WTC11 (cell line): ENCODE data around the gene XPO6. TPM values are rescaled to one million over a fixed set of nuclear protein-coding genes. Genes with fewer than 3 reads are reported as not detected.

Experiments used
- ATAC-seq: fragments of 200-7000 bp; cut with Tn5 transposase; 2 replicates; pipeline ENCODE4 v1.10.0; 2021; ENCODE audit warnings: mild to moderate bottlenecking, moderate library complexity
- CTCF ChIA-PET: fragments of 300-600 bp; sonication (Branson Sonifier 250); formaldehyde crosslinking; loops from one replicate; lab custom pipeline; 2021; ENCODE audit warnings: antibody characterized with exemption; lab: Charles Lee
- POLR2A ChIA-PET: fragments of 350-600 bp; sonication (Branson Sonifier 250); formaldehyde crosslinking; loops from one replicate; lab custom pipeline; 2021; ENCODE audit warnings: antibody characterized with exemption; lab: Charles Lee
- DNase-seq: peaks from one replicate; pipeline ENCODE4 v3.0.0; 2021; ENCODE audit warnings: low spot score
- H3K27ac Mint-ChIP-seq: 2 replicates; pipeline ENCODE4 v1.8.0; 2021; ENCODE audit warnings: mixed read lengths
- H3K27me3 Mint-ChIP-seq: 2 replicates; pipeline ENCODE4 v1.8.0; 2021; ENCODE audit warnings: low read depth, mild to moderate bottlenecking, moderate library complexity, mixed read lengths
- H3K36me3 Mint-ChIP-seq: 2 replicates; pipeline ENCODE4 v1.8.0; 2021; ENCODE audit warnings: mixed read lengths
- H3K4me1 Mint-ChIP-seq: 2 replicates; pipeline ENCODE4 v1.8.0; 2022; ENCODE audit warnings: mixed read lengths
- H3K4me3 Mint-ChIP-seq: 2 replicates; pipeline ENCODE4 v1.8.0; 2021; ENCODE audit warnings: mild to moderate bottlenecking, moderate library complexity, mixed read lengths
- H3K9me3 Mint-ChIP-seq: 2 replicates; pipeline ENCODE4 v1.8.0; 2021; ENCODE audit warnings: mixed read lengths
- ATF1 ChIP-seq: sonication (generic); formaldehyde crosslinking; IDR thresholded peaks from 2 replicates; pipeline ENCODE4 v1.8.1; 2023; ENCODE audit warnings: mild to moderate bottlenecking, moderate library complexity, missing genetic modification reagents
- FOXJ3 ChIP-seq: sonication (generic); formaldehyde crosslinking; IDR thresholded peaks from 2 replicates; pipeline ENCODE4 v1.9.0; 2021; ENCODE audit warnings: missing genetic modification reagents, mild to moderate bottlenecking, borderline replicate concordance
- FOXP1 ChIP-seq: sonication (generic); formaldehyde crosslinking; IDR thresholded peaks from 2 replicates; pipeline ENCODE4 v1.8.0; 2022; ENCODE audit warnings: missing genetic modification reagents, mild to moderate bottlenecking, moderate library complexity, borderline replicate concordance
- KAT7 ChIP-seq: sonication (generic); formaldehyde crosslinking; IDR thresholded peaks from 2 replicates; pipeline ENCODE4 v1.8.1; 2023; ENCODE audit warnings: missing genetic modification reagents, mild to moderate bottlenecking, borderline replicate concordance
- NR1H2 ChIP-seq: sonication (generic); formaldehyde crosslinking; IDR thresholded peaks from 2 replicates; pipeline ENCODE4 v1.9.0; 2021; ENCODE audit warnings: mild to moderate bottlenecking, moderate library complexity, missing genetic modification reagents
- NR3C1 ChIP-seq: sonication (generic); formaldehyde crosslinking; conservative IDR thresholded peaks from 2 replicates; pipeline ENCODE4 v1.8.1; 2023; ENCODE audit warnings: low read depth, mild to moderate bottlenecking, missing genetic modification reagents
- TP53 ChIP-seq: sonication (generic); formaldehyde crosslinking; IDR thresholded peaks from 2 replicates; pipeline ENCODE4 v1.8.1; 2023; ENCODE audit warnings: mild to moderate bottlenecking, missing genetic modification reagents
- ZNF138 ChIP-seq: sonication (generic); formaldehyde crosslinking; conservative IDR thresholded peaks from 2 replicates; pipeline ENCODE4 v1.8.1; 2022; ENCODE audit warnings: mild to moderate bottlenecking, moderate library complexity, missing genetic modification reagents
- ZNF416 ChIP-seq: fragments of 250-450 bp; sonication (Bioruptor Pico); IDR thresholded peaks from 2 replicates; pipeline ENCODE4 v1.9.0; 2021; ENCODE audit warnings: mild to moderate bottlenecking, inconsistent platforms
- ZNF423 ChIP-seq: fragments of 250-450 bp; sonication (Bioruptor Pico); IDR thresholded peaks from 2 replicates; pipeline ENCODE4 v2.1.2; 2022; ENCODE audit warnings: mild to moderate bottlenecking, moderate library complexity
- total RNA-seq: library from RNA; stranded (reverse); gene quantifications from 3 replicates; pipeline ENCODE4 v1.2.3, GENCODE V29; 2021
- TF ChIP-seq, protein P1 (sequence below): fragments of 250-450 bp; sonication (Bioruptor Pico); IDR thresholded peaks from 2 replicates; pipeline ENCODE4 v2.1.2; 2022; ENCODE audit warnings: mild to moderate bottlenecking, moderate library complexity
- TF ChIP-seq, protein P2 (sequence below): sonication (generic); formaldehyde crosslinking; IDR thresholded peaks from 2 replicates; pipeline ENCODE4 v1.8.0; 2022; ENCODE audit warnings: mild to moderate bottlenecking, missing genetic modification reagents
- TF ChIP-seq, protein P3 (sequence below): sonication (generic); formaldehyde crosslinking; IDR thresholded peaks from 2 replicates; pipeline ENCODE4 v1.8.1; 2022; ENCODE audit warnings: missing genetic modification reagents, borderline replicate concordance
- TF ChIP-seq, protein P4 (sequence below): sonication (generic); formaldehyde crosslinking; IDR thresholded peaks from 2 replicates; pipeline ENCODE4 v1.8.0; 2022; ENCODE audit warnings: mild to moderate bottlenecking, missing genetic modification reagents
- TF ChIP-seq, protein P5 (sequence below): sonication (generic); formaldehyde crosslinking; IDR thresholded peaks from 2 replicates; pipeline ENCODE4 v1.8.0; 2022; ENCODE audit warnings: missing genetic modification reagents
- TF ChIP-seq, protein P6 (sequence below): sonication (generic); formaldehyde crosslinking; IDR thresholded peaks from 2 replicates; pipeline ENCODE4 v1.8.1; 2023; ENCODE audit warnings: mild to moderate bottlenecking, missing genetic modification reagents
- TF ChIP-seq, protein P7 (sequence below): fragments of 200-600 bp; IDR thresholded peaks from 2 replicates; pipeline ENCODE4 v1.8.0; 2022; ENCODE audit warnings: antibody characterized with exemption
- TF ChIP-seq, protein P8 (sequence below): sonication (generic); formaldehyde crosslinking; IDR thresholded peaks from 2 replicates; pipeline ENCODE4 v1.8.1; 2022; ENCODE audit warnings: mild to moderate bottlenecking, missing genetic modification reagents, moderate library complexity, borderline replicate concordance

The XPO6 gene
- total RNA-seq, 1 experiment from 2014 or later, result 160 TPM

DNA sequence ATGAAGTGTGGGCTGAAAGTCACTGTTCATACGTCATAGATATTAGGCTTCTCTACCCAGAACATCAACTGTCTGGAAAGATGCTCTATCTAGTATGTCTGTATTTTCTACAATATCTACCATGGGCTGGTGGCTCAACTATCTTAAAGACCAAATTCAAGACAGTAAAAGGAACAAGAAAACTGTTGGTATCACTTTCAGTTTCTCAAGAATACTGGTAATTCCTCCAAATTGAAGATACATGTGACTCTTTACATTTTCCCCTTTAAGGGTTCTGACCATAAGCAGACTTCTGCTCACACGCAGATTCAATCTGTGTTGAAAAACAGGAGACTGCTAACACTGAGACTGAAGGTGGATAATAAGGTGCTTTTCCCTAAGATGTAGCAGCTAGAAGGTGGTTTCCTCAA lies 24.2 kb downstream of the XPO6 start (continued):
- TF ChIP-seq, protein P1, sequence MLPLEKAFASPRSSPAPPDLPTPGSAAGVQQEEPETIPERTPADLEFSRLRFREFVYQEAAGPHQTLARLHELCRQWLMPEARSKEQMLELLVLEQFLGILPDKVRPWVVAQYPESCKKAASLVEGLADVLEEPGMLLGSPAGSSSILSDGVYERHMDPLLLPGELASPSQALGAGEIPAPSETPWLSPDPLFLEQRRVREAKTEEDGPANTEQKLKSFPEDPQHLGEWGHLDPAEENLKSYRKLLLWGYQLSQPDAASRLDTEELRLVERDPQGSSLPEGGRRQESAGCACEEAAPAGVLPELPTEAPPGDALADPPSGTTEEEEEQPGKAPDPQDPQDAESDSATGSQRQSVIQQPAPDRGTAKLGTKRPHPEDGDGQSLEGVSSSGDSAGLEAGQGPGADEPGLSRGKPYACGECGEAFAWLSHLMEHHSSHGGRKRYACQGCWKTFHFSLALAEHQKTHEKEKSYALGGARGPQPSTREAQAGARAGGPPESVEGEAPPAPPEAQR (CRISPR knock-in tag), result no peak
- TF ChIP-seq, protein P2, sequence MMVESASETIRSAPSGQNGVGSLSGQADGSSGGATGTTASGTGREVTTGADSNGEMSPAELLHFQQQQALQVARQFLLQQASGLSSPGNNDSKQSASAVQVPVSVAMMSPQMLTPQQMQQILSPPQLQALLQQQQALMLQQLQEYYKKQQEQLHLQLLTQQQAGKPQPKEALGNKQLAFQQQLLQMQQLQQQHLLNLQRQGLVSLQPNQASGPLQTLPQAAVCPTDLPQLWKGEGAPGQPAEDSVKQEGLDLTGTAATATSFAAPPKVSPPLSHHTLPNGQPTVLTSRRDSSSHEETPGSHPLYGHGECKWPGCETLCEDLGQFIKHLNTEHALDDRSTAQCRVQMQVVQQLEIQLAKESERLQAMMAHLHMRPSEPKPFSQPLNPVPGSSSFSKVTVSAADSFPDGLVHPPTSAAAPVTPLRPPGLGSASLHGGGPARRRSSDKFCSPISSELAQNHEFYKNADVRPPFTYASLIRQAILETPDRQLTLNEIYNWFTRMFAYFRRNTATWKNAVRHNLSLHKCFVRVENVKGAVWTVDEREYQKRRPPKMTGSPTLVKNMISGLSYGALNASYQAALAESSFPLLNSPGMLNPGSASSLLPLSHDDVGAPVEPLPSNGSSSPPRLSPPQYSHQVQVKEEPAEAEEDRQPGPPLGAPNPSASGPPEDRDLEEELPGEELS (CRISPR knock-in tag), result no peak

DNA sequence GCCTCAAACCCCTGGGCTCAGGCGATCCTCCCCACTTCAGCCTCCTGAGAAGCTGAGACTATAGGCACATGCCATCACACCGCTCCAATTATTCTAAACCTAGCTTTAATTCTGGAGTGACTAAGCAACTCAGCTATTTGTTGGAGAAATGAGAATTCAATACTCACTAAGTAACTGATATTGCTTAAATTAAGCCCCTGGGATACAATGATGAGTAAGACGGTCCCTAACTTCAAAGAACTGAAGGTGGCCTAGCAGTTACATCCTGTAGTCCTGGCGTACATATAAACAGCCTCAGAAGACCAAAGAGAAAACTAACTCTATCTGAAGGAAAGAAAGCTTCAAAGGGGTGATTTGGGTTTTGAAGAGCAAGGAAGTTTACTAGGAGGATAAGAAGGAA lies 25.0 kb downstream of the XPO6 start:
- ATAC-seq (no peak), DNase-seq (no peak)
- H3K4me3 Mint-ChIP-seq, result no peak overlapping the region
- TF ChIP-seq NR3C1, result no peak
- TF ChIP-seq, protein P3, sequence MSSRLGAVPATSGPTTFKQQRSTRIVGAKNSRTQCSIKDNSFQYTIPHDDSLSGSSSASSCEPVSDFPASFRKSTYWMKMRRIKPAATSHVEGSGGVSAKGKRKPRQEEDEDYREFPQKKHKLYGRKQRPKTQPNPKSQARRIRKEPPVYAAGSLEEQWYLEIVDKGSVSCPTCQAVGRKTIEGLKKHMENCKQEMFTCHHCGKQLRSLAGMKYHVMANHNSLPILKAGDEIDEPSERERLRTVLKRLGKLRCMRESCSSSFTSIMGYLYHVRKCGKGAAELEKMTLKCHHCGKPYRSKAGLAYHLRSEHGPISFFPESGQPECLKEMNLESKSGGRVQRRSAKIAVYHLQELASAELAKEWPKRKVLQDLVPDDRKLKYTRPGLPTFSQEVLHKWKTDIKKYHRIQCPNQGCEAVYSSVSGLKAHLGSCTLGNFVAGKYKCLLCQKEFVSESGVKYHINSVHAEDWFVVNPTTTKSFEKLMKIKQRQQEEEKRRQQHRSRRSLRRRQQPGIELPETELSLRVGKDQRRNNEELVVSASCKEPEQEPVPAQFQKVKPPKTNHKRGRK, result no peak
- no peak for TF ChIP-seq FOXJ3 (CRISPR knock-in tag)
- TF ChIP-seq, protein P4, sequence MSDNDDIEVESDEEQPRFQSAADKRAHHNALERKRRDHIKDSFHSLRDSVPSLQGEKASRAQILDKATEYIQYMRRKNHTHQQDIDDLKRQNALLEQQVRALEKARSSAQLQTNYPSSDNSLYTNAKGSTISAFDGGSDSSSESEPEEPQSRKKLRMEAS (CRISPR knock-in tag), result no peak
- no peak for TF ChIP-seq ZNF138 (CRISPR knock-in tag)
- TF ChIP-seq, protein P5, sequence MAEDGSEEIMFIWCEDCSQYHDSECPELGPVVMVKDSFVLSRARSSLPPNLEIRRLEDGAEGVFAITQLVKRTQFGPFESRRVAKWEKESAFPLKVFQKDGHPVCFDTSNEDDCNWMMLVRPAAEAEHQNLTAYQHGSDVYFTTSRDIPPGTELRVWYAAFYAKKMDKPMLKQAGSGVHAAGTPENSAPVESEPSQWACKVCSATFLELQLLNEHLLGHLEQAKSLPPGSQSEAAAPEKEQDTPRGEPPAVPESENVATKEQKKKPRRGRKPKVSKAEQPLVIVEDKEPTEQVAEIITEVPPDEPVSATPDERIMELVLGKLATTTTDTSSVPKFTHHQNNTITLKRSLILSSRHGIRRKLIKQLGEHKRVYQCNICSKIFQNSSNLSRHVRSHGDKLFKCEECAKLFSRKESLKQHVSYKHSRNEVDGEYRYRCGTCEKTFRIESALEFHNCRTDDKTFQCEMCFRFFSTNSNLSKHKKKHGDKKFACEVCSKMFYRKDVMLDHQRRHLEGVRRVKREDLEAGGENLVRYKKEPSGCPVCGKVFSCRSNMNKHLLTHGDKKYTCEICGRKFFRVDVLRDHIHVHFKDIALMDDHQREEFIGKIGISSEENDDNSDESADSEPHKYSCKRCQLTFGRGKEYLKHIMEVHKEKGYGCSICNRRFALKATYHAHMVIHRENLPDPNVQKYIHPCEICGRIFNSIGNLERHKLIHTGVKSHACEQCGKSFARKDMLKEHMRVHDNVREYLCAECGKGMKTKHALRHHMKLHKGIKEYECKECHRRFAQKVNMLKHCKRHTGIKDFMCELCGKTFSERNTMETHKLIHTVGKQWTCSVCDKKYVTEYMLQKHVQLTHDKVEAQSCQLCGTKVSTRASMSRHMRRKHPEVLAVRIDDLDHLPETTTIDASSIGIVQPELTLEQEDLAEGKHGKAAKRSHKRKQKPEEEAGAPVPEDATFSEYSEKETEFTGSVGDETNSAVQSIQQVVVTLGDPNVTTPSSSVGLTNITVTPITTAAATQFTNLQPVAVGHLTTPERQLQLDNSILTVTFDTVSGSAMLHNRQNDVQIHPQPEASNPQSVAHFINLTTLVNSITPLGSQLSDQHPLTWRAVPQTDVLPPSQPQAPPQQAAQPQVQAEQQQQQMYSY, result no peak
- no peak for TF ChIP-seq ZNF423
- TF ChIP-seq NR1H2, result no peak
- no peak for TF ChIP-seq TP53 (CRISPR knock-in tag)
- TF ChIP-seq ZNF416 (CRISPR knock-in tag), result no peak
- TF ChIP-seq KAT7 (CRISPR knock-in tag), result no peak
- TF ChIP-seq, protein P6, sequence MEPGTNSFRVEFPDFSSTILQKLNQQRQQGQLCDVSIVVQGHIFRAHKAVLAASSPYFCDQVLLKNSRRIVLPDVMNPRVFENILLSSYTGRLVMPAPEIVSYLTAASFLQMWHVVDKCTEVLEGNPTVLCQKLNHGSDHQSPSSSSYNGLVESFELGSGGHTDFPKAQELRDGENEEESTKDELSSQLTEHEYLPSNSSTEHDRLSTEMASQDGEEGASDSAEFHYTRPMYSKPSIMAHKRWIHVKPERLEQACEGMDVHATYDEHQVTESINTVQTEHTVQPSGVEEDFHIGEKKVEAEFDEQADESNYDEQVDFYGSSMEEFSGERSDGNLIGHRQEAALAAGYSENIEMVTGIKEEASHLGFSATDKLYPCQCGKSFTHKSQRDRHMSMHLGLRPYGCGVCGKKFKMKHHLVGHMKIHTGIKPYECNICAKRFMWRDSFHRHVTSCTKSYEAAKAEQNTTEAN, result no peak
- TF ChIP-seq, protein P7, sequence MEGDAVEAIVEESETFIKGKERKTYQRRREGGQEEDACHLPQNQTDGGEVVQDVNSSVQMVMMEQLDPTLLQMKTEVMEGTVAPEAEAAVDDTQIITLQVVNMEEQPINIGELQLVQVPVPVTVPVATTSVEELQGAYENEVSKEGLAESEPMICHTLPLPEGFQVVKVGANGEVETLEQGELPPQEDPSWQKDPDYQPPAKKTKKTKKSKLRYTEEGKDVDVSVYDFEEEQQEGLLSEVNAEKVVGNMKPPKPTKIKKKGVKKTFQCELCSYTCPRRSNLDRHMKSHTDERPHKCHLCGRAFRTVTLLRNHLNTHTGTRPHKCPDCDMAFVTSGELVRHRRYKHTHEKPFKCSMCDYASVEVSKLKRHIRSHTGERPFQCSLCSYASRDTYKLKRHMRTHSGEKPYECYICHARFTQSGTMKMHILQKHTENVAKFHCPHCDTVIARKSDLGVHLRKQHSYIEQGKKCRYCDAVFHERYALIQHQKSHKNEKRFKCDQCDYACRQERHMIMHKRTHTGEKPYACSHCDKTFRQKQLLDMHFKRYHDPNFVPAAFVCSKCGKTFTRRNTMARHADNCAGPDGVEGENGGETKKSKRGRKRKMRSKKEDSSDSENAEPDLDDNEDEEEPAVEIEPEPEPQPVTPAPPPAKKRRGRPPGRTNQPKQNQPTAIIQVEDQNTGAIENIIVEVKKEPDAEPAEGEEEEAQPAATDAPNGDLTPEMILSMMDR, result no peak
- no peak for TF ChIP-seq ATF1 (CRISPR knock-in tag)
- TF ChIP-seq FOXP1, result no peak
- TF ChIP-seq, protein P8, sequence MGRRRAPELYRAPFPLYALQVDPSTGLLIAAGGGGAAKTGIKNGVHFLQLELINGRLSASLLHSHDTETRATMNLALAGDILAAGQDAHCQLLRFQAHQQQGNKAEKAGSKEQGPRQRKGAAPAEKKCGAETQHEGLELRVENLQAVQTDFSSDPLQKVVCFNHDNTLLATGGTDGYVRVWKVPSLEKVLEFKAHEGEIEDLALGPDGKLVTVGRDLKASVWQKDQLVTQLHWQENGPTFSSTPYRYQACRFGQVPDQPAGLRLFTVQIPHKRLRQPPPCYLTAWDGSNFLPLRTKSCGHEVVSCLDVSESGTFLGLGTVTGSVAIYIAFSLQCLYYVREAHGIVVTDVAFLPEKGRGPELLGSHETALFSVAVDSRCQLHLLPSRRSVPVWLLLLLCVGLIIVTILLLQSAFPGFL (CRISPR knock-in tag), result no peak

More for the DNA sequence above, 25.0 kb downstream of the XPO6 start:
- POLR2A ChIA-PET, result no interaction called here
- Mint-ChIP-seq H3K4me1 (peaks cover 29% of the 10 kb centered on the region), H3K9me3 (peaks cover 5% of the 10 kb centered on the region), H3K36me3 (peaks cover 19% of the 10 kb centered on the region), H3K27me3 (no peaks in the 10 kb centered on the region), H3K27ac (no peak overlapping the region; the same call in 1 of the 2 replicates)
- CTCF ChIA-PET, result interaction anchor here (1.7 to 1.8 kb wide), 2 partner anchors 15 to 96 kb away, joined by 4 read pairs; no protein-coding TSS in a partner anchor
